Activated CD4-positive, alpha-beta T cell treated with anti-CD3 and anti-CD28 coated beads for 48 hours (primary cell): ENCODE measurements around the gene YLPM1.

Source experiments
- DNase-seq: peaks from one replicate; pipeline ENCODE4 v3.0.0-alpha.2; 2020

The YLPM1 gene

GRCh38 chr14:74875204-74875603 lies 112.1 kb downstream of the YLPM1 start:
- no peak for DNase-seq

GRCh38 chr14:74875941-74876913 lies 113.1 kb downstream of the YLPM1 start, which contains the start of gene PROX2:
Gene PROX2, minus strand, starts transcription at chr14:74876145. Its CDS starts 12,311 bp downstream, at chr14:74863834.
- DNase-seq, result peak; percentile 31

GRCh38 chr14:74879427-74880182 lies 116.5 kb downstream of the YLPM1 start:
- DNase-seq, result no peak

- DNase-seq, result peak; percentile 92
These were observed 118.5 kb downstream of the YLPM1 start, which contains the start of gene DLST for GRCh38 chr14:74881431-74882102. Gene DLST, plus strand, starts transcription at chr14:74881916. Its CDS starts 38 bp downstream, at chr14:74881954.

- DNase-seq, result peak; percentile 67
These were observed 119.2 kb downstream of the YLPM1 start for GRCh38 chr14:74882103-74882920.
